CD4-positive, alpha-beta T cell (primary cell): ENCODE measurements around the gene FRMPD1. TPM values are rescaled to one million over a fixed set of nuclear protein-coding genes. Genes with fewer than 3 reads are reported as not detected.

Experiments
- ATAC-seq: fragments of 200-7000 bp; cut with Tn5 transposase; one replicate; pipeline ENCODE4 v1.10.0; 2022; ENCODE audit warnings: mild to moderate bottlenecking; ENCODE audit not compliant: poor library complexity
- CTCF ChIA-PET: fragments of 350-600 bp; sonication (Branson Sonifier 250); formaldehyde crosslinking; loops from one replicate; lab custom pipeline; 2021; ENCODE audit warnings: antibody characterized with exemption, inconsistent platforms; lab: Charles Lee
- POLR2A ChIA-PET: fragments of 350-600 bp; sonication (Branson Sonifier 250); formaldehyde crosslinking; loops from one replicate; lab custom pipeline; 2021; ENCODE audit warnings: antibody characterized with exemption, inconsistent platforms; lab: Charles Lee
- DNase-seq, 14 experiments: peaks; one replicate each; pipeline ENCODE4 v3.0.0-alpha.2; 2013 to 2020; ENCODE audit warnings: mixed read lengths in 2 of 14
- H3K27ac ChIP-seq, 2 donors: one replicate each; pipeline versions ENCODE4 v1.5.1 to v1.7.0; 2013; ENCODE audit warnings: low read length in 2 of 2, low read depth in 1 of 2, mild to moderate bottlenecking in 1 of 2
- H3K27me3 ChIP-seq, 2 experiments: 1 replicate in 1 of 2; 2 replicates in 1 of 2; pipeline versions ENCODE4 v1.6.1 to v1.7.0; 2013; ENCODE audit warnings: low read length in 2 of 2, control low read depth in 1 of 2, mild to moderate bottlenecking in 1 of 2, moderate library complexity in 1 of 2; ENCODE audit not compliant: insufficient read depth in 2 of 2, control insufficient read depth in 1 of 2
- H3K36me3 ChIP-seq: one replicate; pipeline ENCODE4 v1.6.1; 2013; ENCODE audit warnings: low read length, control low read depth; ENCODE audit not compliant: insufficient read depth
- H3K4me1 ChIP-seq: one replicate; pipeline ENCODE4 v1.6.1; 2013; ENCODE audit warnings: low read length, control low read depth; ENCODE audit not compliant: insufficient read depth
- H3K4me3 ChIP-seq: one replicate; pipeline ENCODE4 v1.5.1; 2013; ENCODE audit warnings: mild to moderate bottlenecking, low read length, moderate library complexity
- H3K9me3 ChIP-seq, 2 experiments: 1 replicate in 1 of 2; 2 replicates in 1 of 2; pipeline versions ENCODE4 v1.6.1 to v1.7.0; 2013; ENCODE audit warnings: low read length in 2 of 2, mild to moderate bottlenecking in 2 of 2, control low read depth in 1 of 2, moderate library complexity in 1 of 2; ENCODE audit not compliant: control insufficient read depth in 1 of 2, insufficient read depth in 1 of 2
- H3K27ac Mint-ChIP-seq: one replicate; pipeline ENCODE4 v1.8.0; 2020; ENCODE audit warnings: mixed read lengths
- H3K27me3 Mint-ChIP-seq: one replicate; pipeline ENCODE4 v1.8.0; 2021; ENCODE audit warnings: mixed read lengths
- H3K36me3 Mint-ChIP-seq: one replicate; pipeline ENCODE4 v1.8.0; 2021; ENCODE audit warnings: low read depth, mixed read lengths
- H3K4me1 Mint-ChIP-seq: one replicate; pipeline ENCODE4 v1.8.0; 2021; ENCODE audit warnings: low read depth, mixed read lengths
- H3K4me3 Mint-ChIP-seq: one replicate; pipeline ENCODE4 v1.8.0; 2020; ENCODE audit warnings: mild to moderate bottlenecking, mixed read lengths
- H3K9me3 Mint-ChIP-seq: one replicate; pipeline ENCODE4 v1.8.0; 2020; ENCODE audit warnings: mixed read lengths
- CTCF ChIP-seq: fragments of 200-600 bp; IDR thresholded peaks from one replicate; pipeline ENCODE4 v1.8.0; 2022; ENCODE audit warnings: antibody characterized with exemption, mild to moderate bottlenecking
- intact Hi-C, 2 experiments: fragments of 100-400 bp; cut with DNase I in 1 of 2; cut with micrococcal nuclease in 1 of 2; formaldehyde crosslinking; loops; one replicate each; pipeline versions ENCODE4 v1.15.1 to v1.9.0; 2023 to 2025; cut with DNase I, micrococcal nuclease
- total RNA-seq, 174 experiments: library from RNA in 2 of 174; stranded (reverse) in 2 of 174; gene quantifications; one replicate each; pipeline ENCODE4 v1.2.3 and lab custom pipeline; 2021 to 2026

Gene FRMPD1
- total RNA-seq, 2 experiments from 2014 or later = not detected

- intact Hi-C loops = no loop called here
- no peak for ATAC-seq
- POLR2A ChIA-PET = no interaction called here
- H3K36me3 ChIP-seq = no peaks in the 10 kb centered on the region
- no peaks in the 10 kb centered on the region for H3K4me1 ChIP-seq
- Mint-ChIP-seq H3K27ac (no peak overlapping the region), H3K36me3 (no peaks in the 10 kb centered on the region), H3K27me3 (peaks cover 56% of the 10 kb centered on the region), H3K4me3 (no peak overlapping the region), H3K9me3 (no peaks in the 10 kb centered on the region), H3K4me1 (no peaks in the 10 kb centered on the region)
- TF ChIP-seq CTCF = no peak
- peaks cover 0 to 19% of the 10 kb centered on the region in 2 experiments for H3K27me3 ChIP-seq
- H3K27ac ChIP-seq = no peak overlapping the region
- no peak overlapping the region for H3K4me3 ChIP-seq
- no peaks in the 10 kb centered on the region for H3K9me3 ChIP-seq
- CTCF ChIA-PET = interaction anchor here (0.9 kb wide), 1 partner anchor 21 kb away, joined by 3 read pairs; no protein-coding TSS in a partner anchor
- DNase-seq = no peak
Measured at GRCh38 chr9:37660691-37661090, 9.9 kb downstream of the FRMPD1 start.

- H3K4me3 ChIP-seq = no peak overlapping the region
- H3K27me3 ChIP-seq = peaks cover 2 to 8% of the 10 kb centered on the region in 2 experiments
- Mint-ChIP-seq H3K9me3 (no peaks in the 10 kb centered on the region), H3K27ac (no peak overlapping the region), H3K36me3 (no peaks in the 10 kb centered on the region), H3K4me3 (no peak overlapping the region), H3K4me1 (no peaks in the 10 kb centered on the region), H3K27me3 (peaks cover 51% of the 10 kb centered on the region)
- intact Hi-C loops = no loop called here
- ATAC-seq (no peak), DNase-seq (no peak)
- no peaks in the 10 kb centered on the region for H3K36me3 ChIP-seq
- ChIA-PET CTCF (no interaction called here), POLR2A (no interaction called here)
- no peaks in the 10 kb centered on the region for H3K9me3 ChIP-seq
- no peaks in the 10 kb centered on the region for H3K4me1 ChIP-seq
- no peak overlapping the region for H3K27ac ChIP-seq
- TF ChIP-seq CTCF = no peak
Measured at GRCh38 chr9:37663926-37664325, 13.2 kb downstream of the FRMPD1 start.

- Mint-ChIP-seq H3K4me3 (no peak overlapping the region), H3K4me1 (no peaks in the 10 kb centered on the region), H3K36me3 (no peaks in the 10 kb centered on the region), H3K9me3 (no peaks in the 10 kb centered on the region), H3K27ac (no peak overlapping the region), H3K27me3 (peaks cover 60% of the 10 kb centered on the region)
- Histone ChIP-seq H3K4me3 (no peak overlapping the region), H3K36me3 (no peaks in the 10 kb centered on the region), H3K4me1 (no peaks in the 10 kb centered on the region), H3K27me3 (peaks cover 2 to 12% of the 10 kb centered on the region in 2 experiments), H3K9me3 (no peaks in the 10 kb centered on the region), H3K27ac (no peak overlapping the region)
- TF ChIP-seq CTCF = no peak
- ChIA-PET POLR2A (no interaction called here), CTCF (no interaction called here)
- DNase-seq (no peak), ATAC-seq (no peak)
- intact Hi-C loops = no loop called here
Measured at GRCh38 chr9:37667706-37668105, 17.0 kb downstream of the FRMPD1 start.
